ENCODE measurements around the gene HOXD4.

GRCh38 chr2:176147800-176148496, 3.4 kb upstream of the HOXD4 start:
- no peak for TF ChIP-seq POLR2AphosphoS5 (IDR thresholded peaks at IDR 0.05; ENCODE audit: low read depth, low read length)
- no peak for TF ChIP-seq TAF1 (IDR thresholded peaks at IDR 0.05; ENCODE audit: borderline replicate concordance, insufficient read depth, low read length)
- no peak for TF ChIP-seq REST (IDR thresholded peaks at IDR 0.05; ENCODE audit: insufficient read depth in 1 of 2, low read depth in 2 of 2, low read length in 2 of 2)
